Bronchial epithelial cell (primary cell): Measurements from ENCODE around the gene DUSP1. TPM values are rescaled to one million over a fixed set of nuclear protein-coding genes. Genes with fewer than 3 reads are reported as not detected.
A peak's percentile ranks its signal among the peaks of the same experiment; 100 is the strongest.

ENCODE experiments used
- DNase-seq: peaks from one replicate; pipeline ENCODE4 v3.0.0-alpha.2; 2010; ENCODE audit warnings: low read depth
- FAIRE-seq: peaks from 2 replicates; lab custom pipeline; 2011; peaks lifted over from hg19 to GRCh38; lab: Jason Lieb, UNC
- H3K27me3 ChIP-seq: 2 replicates; pipeline ENCODE4 v1.5.1; 2011; ENCODE audit warnings: low read length; ENCODE audit not compliant: control insufficient read depth, insufficient read depth
- H3K36me3 ChIP-seq: 2 replicates; pipeline ENCODE4 v1.5.1; 2011; ENCODE audit warnings: low read length; ENCODE audit not compliant: control insufficient read depth, insufficient read depth
- H3K4me3 ChIP-seq: 2 replicates; pipeline ENCODE4 v1.5.1; 2011; ENCODE audit warnings: mild to moderate bottlenecking, low read depth, low read length, control low read depth
- total RNA-seq: library from RNA; depleted of rRNA; stranded (reverse); fragments of >200 nt; gene quantifications from 2 replicates; pipeline ENCODE4 v1.2.1, GENCODE V29; 2014
- TF ChIP-seq, protein P1 (sequence below): IDR thresholded peaks from 2 replicates; pipeline ENCODE4 v1.5.1; 2011; ENCODE audit warnings: mild to moderate bottlenecking, moderate library complexity, low read length, control low read depth, inconsistent platforms; ENCODE audit not compliant: insufficient read depth, severe bottlenecking

DUSP1 gene
- total RNA-seq, 1 donor from 2014 or later = 114 TPM

DNA sequence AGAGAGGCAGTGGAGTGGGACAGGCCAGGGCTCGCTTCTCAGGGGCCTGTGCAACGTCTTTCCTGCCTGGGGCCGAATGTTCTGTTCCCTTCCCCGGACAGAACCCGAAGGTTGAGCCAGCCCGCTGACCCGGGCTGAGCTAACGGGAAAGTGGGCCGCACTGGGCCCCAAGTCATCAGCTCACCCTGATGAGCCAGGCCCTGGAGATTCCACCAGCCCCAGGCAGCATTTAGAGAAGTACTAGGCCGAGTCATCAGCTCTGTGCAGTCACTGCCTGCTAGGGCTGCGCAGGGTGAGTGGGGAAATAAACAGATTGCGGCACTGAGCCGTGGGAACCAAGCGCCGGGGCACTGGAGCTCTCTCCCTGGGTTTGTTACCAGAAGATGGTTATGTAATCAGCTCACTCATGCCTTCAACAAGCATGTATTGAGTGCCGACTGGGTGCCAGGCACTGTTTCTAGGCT is 29.1 kb upstream of the DUSP1 start:
- FAIRE-seq (no peak), DNase-seq (peak; percentile 96)
- TF ChIP-seq, protein P1, sequence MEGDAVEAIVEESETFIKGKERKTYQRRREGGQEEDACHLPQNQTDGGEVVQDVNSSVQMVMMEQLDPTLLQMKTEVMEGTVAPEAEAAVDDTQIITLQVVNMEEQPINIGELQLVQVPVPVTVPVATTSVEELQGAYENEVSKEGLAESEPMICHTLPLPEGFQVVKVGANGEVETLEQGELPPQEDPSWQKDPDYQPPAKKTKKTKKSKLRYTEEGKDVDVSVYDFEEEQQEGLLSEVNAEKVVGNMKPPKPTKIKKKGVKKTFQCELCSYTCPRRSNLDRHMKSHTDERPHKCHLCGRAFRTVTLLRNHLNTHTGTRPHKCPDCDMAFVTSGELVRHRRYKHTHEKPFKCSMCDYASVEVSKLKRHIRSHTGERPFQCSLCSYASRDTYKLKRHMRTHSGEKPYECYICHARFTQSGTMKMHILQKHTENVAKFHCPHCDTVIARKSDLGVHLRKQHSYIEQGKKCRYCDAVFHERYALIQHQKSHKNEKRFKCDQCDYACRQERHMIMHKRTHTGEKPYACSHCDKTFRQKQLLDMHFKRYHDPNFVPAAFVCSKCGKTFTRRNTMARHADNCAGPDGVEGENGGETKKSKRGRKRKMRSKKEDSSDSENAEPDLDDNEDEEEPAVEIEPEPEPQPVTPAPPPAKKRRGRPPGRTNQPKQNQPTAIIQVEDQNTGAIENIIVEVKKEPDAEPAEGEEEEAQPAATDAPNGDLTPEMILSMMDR = no peak

DNA sequence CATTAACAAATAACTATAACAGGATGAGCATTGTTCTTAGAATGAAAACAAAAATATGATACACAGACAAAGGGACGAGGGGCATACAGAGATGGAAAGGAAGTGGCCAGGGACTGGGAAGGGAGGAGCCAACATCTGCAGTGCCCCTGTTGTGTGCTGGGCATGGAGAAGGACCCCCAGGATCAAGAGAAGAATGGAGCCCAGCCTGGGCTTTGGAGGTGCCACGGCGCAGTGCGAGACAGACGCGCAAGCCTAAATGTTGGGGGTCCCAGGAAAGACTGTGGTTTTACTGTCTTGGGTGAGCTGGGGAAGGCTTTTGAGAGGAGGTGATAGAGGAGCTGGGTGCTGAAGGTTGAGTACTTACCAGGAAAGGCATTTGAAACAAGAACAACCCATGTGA is 28.4 kb upstream of the DUSP1 start:
- DNase-seq (no peak), FAIRE-seq (no peak)
- TF ChIP-seq, protein P1 = no peak
- Histone ChIP-seq H3K4me3 (no peak overlapping the region), H3K27me3 (no peaks in the 10 kb centered on the region), H3K36me3 (no peaks in the 10 kb centered on the region)

More for the DNA sequence above, 29.1 kb upstream of the DUSP1 start:
- Histone ChIP-seq H3K4me3 (no peak overlapping the region), H3K36me3 (no peaks in the 10 kb centered on the region), H3K27me3 (no peaks in the 10 kb centered on the region)

DNA sequence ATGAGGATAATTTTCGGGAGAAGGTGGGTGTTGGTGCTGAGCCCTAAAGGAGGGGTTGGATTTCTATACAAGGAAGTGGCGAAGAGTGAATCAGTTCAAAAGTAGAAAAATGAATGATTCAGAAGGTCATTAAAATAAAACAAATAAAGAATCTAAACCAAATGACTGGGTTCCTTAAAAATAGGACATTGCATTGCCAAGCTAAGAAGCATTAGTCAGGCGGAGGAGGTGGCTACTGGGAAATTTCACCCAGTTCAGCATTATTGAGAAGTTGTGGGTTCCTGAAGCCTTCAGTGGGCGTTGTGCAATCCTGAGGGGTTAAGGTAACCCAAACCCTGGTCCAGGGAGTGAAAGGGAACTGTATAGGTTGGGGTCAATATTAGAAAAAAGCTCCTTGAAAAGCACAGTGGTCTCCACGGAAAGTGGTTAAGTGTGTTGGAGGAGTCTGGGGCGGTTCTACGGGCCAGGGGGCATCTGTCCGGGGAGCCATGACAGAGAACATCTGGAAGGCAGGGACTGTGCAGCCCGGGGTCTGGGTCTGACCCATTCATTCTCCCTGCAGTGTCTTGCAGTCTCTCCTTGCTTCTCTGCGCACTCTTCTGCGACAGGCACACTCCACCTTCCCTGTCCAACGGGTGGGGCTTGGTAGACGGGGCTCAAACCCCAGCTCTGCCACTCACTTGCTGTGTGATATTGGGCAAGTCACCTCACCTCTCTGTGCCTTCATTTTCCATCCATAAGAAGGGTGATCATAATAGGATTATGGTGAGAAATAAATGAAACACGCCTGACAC is 27.6 kb upstream of the DUSP1 start:
- no peaks in the 10 kb centered on the region for H3K27me3 ChIP-seq
- DNase-seq (peak; percentile 96), FAIRE-seq (no peak)
- H3K36me3 ChIP-seq = no peaks in the 10 kb centered on the region
- TF ChIP-seq, protein P1 = no peak
- no peak overlapping the region for H3K4me3 ChIP-seq

DNA sequence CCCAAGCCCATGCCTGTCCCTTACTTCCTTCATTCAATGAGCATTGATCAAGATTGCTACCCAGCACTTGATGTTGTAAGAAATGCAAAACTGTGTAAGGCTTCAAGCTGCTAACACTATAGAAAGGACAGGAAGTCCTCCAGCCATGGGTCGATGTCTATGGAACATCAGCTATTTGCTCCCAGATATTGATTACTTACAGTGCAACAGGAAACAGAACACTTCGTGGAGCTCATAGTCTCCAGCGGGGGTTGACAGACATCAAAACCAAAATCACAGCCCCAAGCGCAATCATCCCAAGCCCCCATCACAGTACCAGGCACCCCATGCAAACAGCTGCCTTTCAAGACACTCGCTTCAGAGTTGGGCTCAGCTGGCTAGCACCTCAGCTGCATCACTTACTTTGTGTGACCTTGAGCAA is 26.8 kb upstream of the DUSP1 start:
- no peaks in the 10 kb centered on the region for H3K36me3 ChIP-seq
- H3K4me3 ChIP-seq = no peak overlapping the region
- no peaks in the 10 kb centered on the region for H3K27me3 ChIP-seq
- FAIRE-seq (no peak), DNase-seq (no peak)
- TF ChIP-seq, protein P1 = no peak

DNA sequence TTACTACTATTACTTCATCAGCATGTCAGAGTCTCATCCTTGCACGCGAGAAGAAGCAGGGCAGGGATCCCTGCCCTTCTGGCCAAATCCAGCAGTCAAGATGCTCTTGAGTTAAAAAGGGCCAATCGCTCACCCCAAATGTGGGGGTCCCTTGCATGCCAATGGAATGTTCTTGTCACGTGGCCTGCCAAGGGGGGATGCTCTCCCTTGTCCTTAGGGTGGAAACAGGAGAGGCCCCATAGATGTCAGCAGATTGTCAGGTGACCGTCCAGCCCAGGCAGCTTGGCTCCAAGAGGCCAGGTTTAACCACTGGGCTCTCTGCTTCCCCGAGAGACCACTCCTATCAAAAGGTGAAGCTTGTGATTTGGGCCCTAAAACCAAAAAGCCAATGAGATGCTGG is 25.3 kb upstream of the DUSP1 start:
- TF ChIP-seq, protein P1 = no peak
- no peak for DNase-seq
- no peaks in the 10 kb centered on the region for H3K36me3 ChIP-seq
- no peaks in the 10 kb centered on the region for H3K27me3 ChIP-seq
- FAIRE-seq = no peak
- no peak overlapping the region for H3K4me3 ChIP-seq
